Right ventricle myocardium superior (tissue), 1 donor: ENCODE measurements around the gene BARHL1. TPM values are rescaled to one million over a fixed set of nuclear protein-coding genes. Genes with fewer than 3 reads are reported as not detected.

ENCODE experiments used
- ATAC-seq: fragments of 200-7000 bp; cut with Tn5 transposase; one replicate; pipeline ENCODE4 v1.9.1; 2020; ENCODE audit warnings: mild to moderate bottlenecking; ENCODE audit not compliant: poor library complexity
- DNase-seq: peaks from one replicate; pipeline ENCODE4 v3.0.0-alpha.2; 2020
- intact Hi-C: fragments of 100-400 bp; cut with DNase I; formaldehyde crosslinking; loops from one replicate; pipeline ENCODE4 v1.11.2; 2022
- total RNA-seq: library from RNA; stranded (reverse); fragmentation: NEBNext Ultra II Directional; extraction: Animal tissue kit (Norgen Biotek cat#: 25700); gene quantifications from one replicate; pipeline ENCODE4 v1.2.1, GENCODE V29; 2021
- donor health status: DM: no; HTN: yes; CAD: no; lungs with severe emphysema.

BARHL1 gene
- total RNA-seq, 1 donor from 2014 or later, result not detected

DNA sequence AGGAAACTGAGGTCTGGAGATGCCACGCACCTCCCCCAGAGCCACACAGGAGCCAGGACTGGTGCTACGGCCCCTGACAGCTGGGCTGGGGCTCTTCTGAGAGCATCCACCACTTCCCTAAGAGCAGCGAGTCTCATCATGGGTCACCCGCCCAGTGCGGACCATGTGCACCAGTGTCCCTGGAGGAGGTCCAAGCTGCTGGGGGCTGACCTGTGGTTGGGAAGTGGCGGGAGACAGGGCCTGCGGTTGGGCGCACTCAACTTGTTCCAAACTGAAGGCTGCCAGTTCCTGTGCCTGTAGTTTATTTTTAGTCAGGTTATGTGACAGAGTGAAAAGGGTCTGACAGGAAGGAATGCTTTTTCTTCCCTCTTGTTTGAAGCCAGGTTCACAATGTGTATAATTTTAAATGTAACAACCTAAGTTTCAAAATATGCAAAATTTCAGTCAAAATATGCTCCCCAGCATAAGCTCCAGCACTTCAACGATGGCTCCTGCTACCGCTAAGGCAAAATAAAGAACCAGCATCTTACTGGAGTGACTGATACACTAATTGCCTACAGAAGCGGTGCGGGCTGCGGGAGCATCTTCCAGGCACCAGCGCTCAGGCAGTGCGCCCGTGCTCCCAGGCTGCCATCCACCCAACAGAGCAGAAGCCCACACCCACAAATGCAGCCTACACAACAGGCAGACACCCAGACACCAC is 14.8 kb downstream of the BARHL1 start:
- ATAC-seq, result peak; percentile 92
- DNase-seq, result peak; percentile 85
- intact Hi-C loops, result no loop called here

DNA sequence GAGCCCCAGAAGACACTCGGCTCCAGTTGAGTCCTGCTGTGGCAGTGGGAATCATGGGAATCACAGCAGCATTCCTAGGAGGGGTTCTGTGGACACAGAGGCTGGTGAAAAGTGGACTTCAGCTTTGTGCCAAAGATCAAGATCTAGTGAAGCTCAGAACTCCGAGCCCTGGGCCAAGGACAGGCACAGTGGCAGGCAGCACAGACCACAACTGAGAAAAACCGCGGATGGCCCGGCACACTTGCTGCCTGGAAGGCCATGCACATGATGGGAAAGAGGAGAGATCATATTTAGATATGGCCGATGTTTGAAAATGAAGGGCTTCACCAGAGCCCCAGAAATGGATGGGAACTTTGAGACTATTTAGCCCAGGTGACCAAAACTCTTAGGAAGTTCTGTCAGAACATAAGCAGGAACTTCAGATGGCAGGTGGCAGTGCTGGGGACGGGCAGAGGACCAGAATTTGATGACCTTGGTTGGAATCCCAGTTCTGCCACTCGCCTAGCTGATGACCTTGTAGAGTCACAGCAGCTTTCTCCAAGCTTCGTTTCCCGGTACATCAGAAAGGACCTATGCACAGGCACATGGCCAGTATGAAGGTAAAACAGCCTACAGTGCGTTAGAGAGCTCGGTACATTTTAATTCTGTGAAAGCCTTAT is 18.0 kb downstream of the BARHL1 start:
- DNase-seq (no peak), ATAC-seq (peak; percentile 64)
- intact Hi-C loops, result no loop called here

GRCh38 chr9:132602207-132602606 is 19.8 kb downstream of the BARHL1 start:
- intact Hi-C loops, result no loop called here
- ATAC-seq (no peak), DNase-seq (no peak)

GRCh38 chr9:132605387-132605786 is 23.0 kb downstream of the BARHL1 start:
- intact Hi-C loops, result no loop called here
- no peak for DNase-seq
- no peak for ATAC-seq

- no peak for ATAC-seq
- intact Hi-C loops, result no loop called here
- no peak for DNase-seq
Observed at GRCh38 chr9:132606066-132606465, 23.7 kb downstream of the BARHL1 start.

- intact Hi-C loops, result no loop called here
Observed at GRCh38 chr9:132609184-132609583, 26.8 kb downstream of the BARHL1 start.

GRCh38 chr9:132609829-132610228 is 27.4 kb downstream of the BARHL1 start:
- intact Hi-C loops, result no loop called here
- ATAC-seq (no peak), DNase-seq (no peak)

More at GRCh38 chr9:132609184-132609583, 26.8 kb downstream of the BARHL1 start:
- DNase-seq (no peak), ATAC-seq (no peak)

GRCh38 chr9:132610661-132611060 is 28.3 kb downstream of the BARHL1 start:
- intact Hi-C loops, result no loop called here
- DNase-seq, result no peak
- no peak for ATAC-seq

DNA sequence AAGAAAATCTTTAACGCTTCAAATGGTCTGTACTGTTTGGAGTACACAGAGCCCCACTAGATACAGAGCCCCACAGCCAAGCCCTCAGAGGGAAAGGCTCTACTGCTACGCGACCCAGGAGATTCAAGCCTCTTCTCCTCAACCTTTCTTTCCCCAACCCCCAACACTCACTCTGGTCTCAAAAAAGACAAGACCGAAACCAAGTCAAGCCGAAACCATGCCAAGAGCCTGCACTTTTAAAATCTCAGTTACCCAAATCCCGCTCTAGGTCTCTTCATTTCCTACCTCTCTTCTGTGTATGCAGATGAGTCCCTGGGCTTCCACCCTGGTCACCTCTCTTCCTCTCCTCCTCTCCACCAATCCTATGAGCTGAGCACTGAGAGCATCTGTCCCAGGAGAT is 31.9 kb downstream of the BARHL1 start:
- ATAC-seq (no peak), DNase-seq (no peak)
- intact Hi-C loops, result no loop called here

DNA sequence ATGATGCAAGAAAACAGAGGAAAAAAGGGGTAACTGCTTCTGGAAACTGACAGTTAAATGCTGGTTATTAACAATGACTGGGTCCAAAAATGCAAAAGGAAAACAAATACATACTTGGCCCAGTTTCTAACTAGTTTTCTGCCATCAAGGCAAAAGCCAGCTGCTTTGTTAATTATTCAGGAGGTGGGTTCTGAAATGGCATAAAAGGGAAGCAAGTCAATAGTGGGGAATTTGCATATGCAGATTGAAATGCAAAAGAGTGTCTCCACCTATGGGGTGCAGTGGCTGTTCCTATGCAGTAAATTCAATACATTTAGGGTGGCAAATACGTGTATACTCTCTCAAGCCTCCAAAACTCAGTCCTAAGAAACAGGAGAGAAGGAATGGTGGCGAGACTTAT is 33.4 kb downstream of the BARHL1 start:
- DNase-seq, result no peak
- intact Hi-C loops, result no loop called here
- no peak for ATAC-seq

- no peak for ATAC-seq
- intact Hi-C loops, result no loop called here
- DNase-seq, result no peak
Observed at GRCh38 chr9:132616725-132617124, 34.3 kb downstream of the BARHL1 start.

DNA sequence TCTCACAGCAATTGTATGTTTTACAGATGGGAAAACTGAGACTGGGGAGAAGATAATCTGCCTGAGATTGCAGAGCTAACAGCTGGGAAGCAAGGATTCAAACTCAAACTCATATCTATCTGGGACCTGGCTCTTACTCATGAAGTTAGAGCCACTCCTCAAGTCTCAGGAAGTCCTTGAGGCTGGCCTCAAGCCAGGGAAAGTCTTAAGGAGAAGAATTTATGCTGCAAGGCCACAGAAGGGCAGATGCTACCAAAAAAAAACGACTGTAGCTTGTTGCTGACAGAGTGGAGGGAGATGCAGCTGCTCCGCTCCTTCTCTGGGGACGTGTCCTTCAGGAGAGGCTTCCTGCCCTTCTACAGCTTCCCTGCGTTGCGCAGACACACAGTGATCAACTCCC is 39.8 kb downstream of the BARHL1 start:
- DNase-seq (no peak), ATAC-seq (no peak)
- intact Hi-C loops, result no loop called here

- intact Hi-C loops, result no loop called here
- ATAC-seq (no peak), DNase-seq (no peak)
Observed at GRCh38 chr9:132626285-132626684, 43.9 kb downstream of the BARHL1 start.

GRCh38 chr9:132627106-132627505 is 44.7 kb downstream of the BARHL1 start:
- DNase-seq (no peak), ATAC-seq (no peak)
- intact Hi-C loops, result no loop called here

GRCh38 chr9:132627594-132627993 is 45.2 kb downstream of the BARHL1 start:
- ATAC-seq, result no peak
- DNase-seq, result no peak
- intact Hi-C loops, result no loop called here

- intact Hi-C loops, result no loop called here
- DNase-seq (no peak), ATAC-seq (no peak)
Observed at GRCh38 chr9:132628746-132629145, 46.3 kb downstream of the BARHL1 start.

GRCh38 chr9:132630116-132630515 is 47.7 kb downstream of the BARHL1 start:
- DNase-seq (no peak), ATAC-seq (no peak)
- intact Hi-C loops, result no loop called here

DNA sequence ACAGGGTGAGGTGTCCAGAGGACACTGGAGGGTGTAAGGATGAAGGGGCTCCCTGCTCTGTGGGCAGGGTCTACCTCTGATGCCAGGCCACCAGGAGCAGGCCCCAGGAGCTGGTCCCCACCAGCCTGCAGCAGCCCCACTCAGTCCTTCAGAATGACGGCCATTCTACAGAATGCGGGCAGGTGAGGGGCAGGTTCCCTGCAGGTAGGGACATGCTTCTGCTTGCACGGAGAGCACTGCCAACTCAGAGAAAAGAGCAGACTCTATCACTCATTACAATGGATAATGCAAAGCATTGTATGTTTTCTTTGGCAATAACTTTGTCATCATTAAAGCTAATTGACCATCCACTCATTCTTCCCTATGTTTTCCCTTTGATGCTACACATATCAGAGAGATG is 48.4 kb downstream of the BARHL1 start:
- ATAC-seq, result no peak
- no peak for DNase-seq

GRCh38 chr9:132631280-132631679 is 48.9 kb downstream of the BARHL1 start:
- intact Hi-C loops, result no loop called here
- DNase-seq (no peak), ATAC-seq (no peak)

More for the DNA sequence above, 48.4 kb downstream of the BARHL1 start:
- intact Hi-C loops, result no loop called here

DNA sequence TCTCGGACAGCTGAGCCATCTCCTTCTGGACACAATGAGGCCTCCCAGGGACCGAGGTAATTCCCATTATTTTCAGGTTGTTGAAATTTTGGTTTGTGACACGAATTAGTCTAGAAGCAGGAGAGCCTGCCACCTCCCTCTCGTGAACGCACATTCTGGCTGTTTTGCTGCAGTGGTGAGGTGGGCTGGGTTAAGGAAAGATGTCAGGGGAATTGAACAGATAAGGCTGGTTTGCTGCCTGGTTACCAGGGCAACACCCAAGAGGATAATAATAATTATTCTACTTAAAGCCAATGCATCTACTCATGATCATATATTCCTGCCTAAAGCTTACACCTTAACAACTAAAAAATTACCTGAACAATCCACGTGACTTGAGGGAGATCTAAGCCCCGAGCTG is 49.3 kb downstream of the BARHL1 start:
- intact Hi-C loops, result no loop called here
- no peak for DNase-seq
- no peak for ATAC-seq
